ENCODE data around the gene ADAMTS2. TPM values are rescaled to one million over a fixed set of nuclear protein-coding genes. Genes with fewer than 3 reads are reported as not detected.

The ADAMTS2 gene
- total RNA-seq, 1 donor from 2014 or later, result not detected

GRCh38 chr5:179139936-179140235 is 205.4 kb downstream of the ADAMTS2 start:
- H3K4me1 Mint-ChIP-seq, result peaks cover 2% of the 10 kb centered on the region
- intact Hi-C loops (cut with micrococcal nuclease), result no loop called here
- CTCF ChIA-PET, result no interaction called here
- H3K9me3 Mint-ChIP-seq, result no peaks in the 10 kb centered on the region
- TF ChIP-seq CTCF (IDR thresholded peaks at IDR 0.05), result no peak
- no peak for ATAC-seq (ENCODE audit: low read depth)
- H3K4me3 Mint-ChIP-seq, result no peak overlapping the region
- H3K36me3 Mint-ChIP-seq (ENCODE audit: low read depth), result no peaks in the 10 kb centered on the region
- no peaks in the 10 kb centered on the region for H3K27me3 Mint-ChIP-seq
- H3K27ac Mint-ChIP-seq, result no peak overlapping the region
- POLR2A ChIA-PET, result no interaction called here
- no peak for DNase-seq

- Mint-ChIP-seq H3K4me1 (peaks cover 2% of the 10 kb centered on the region), H3K9me3 (no peaks in the 10 kb centered on the region), H3K27me3 (no peaks in the 10 kb centered on the region), H3K27ac (no peak overlapping the region), H3K36me3 (ENCODE audit: low read depth) (no peaks in the 10 kb centered on the region), H3K4me3 (no peak overlapping the region)
- ATAC-seq (ENCODE audit: low read depth), result no peak
- TF ChIP-seq CTCF (IDR thresholded peaks at IDR 0.05), result no peak
- CTCF ChIA-PET, result no interaction called here
- POLR2A ChIA-PET, result no interaction called here
- intact Hi-C loops (cut with micrococcal nuclease), result no loop called here
- no peak for DNase-seq
These were observed 205.9 kb downstream of the ADAMTS2 start for GRCh38 chr5:179139111-179139935.

GRCh38 chr5:179138568-179138925 is 206.7 kb downstream of the ADAMTS2 start:
- no peak for TF ChIP-seq CTCF (IDR thresholded peaks at IDR 0.05)
- intact Hi-C loops (cut with micrococcal nuclease), result no loop called here
- DNase-seq, result no peak
- ATAC-seq (ENCODE audit: low read depth), result no peak
- H3K27me3 Mint-ChIP-seq, result no peaks in the 10 kb centered on the region
- ChIA-PET POLR2A (no interaction called here), CTCF (no interaction called here)
- no peak overlapping the region for H3K4me3 Mint-ChIP-seq
- no peak overlapping the region for H3K27ac Mint-ChIP-seq
- peaks cover 2% of the 10 kb centered on the region for H3K4me1 Mint-ChIP-seq
- no peaks in the 10 kb centered on the region for H3K9me3 Mint-ChIP-seq
- no peaks in the 10 kb centered on the region for H3K36me3 Mint-ChIP-seq (ENCODE audit: low read depth)

GRCh38 chr5:179137643-179138567 is 207.4 kb downstream of the ADAMTS2 start:
- Mint-ChIP-seq H3K4me1 (peaks cover 2% of the 10 kb centered on the region), H3K4me3 (no peak overlapping the region), H3K27ac (no peak overlapping the region), H3K27me3 (no peaks in the 10 kb centered on the region), H3K9me3 (no peaks in the 10 kb centered on the region), H3K36me3 (ENCODE audit: low read depth) (no peaks in the 10 kb centered on the region)
- ChIA-PET CTCF (no interaction called here), POLR2A (no interaction called here)
- no peak for ATAC-seq (ENCODE audit: low read depth)
- TF ChIP-seq CTCF (IDR thresholded peaks at IDR 0.05), result no peak
- intact Hi-C loops (cut with micrococcal nuclease), result no loop called here
- DNase-seq, result no peak

- Mint-ChIP-seq H3K27me3 (no peaks in the 10 kb centered on the region), H3K4me3 (no peak overlapping the region), H3K36me3 (ENCODE audit: low read depth) (no peaks in the 10 kb centered on the region), H3K27ac (no peak overlapping the region), H3K9me3 (no peaks in the 10 kb centered on the region), H3K4me1 (no peaks in the 10 kb centered on the region)
- TF ChIP-seq CTCF (IDR thresholded peaks at IDR 0.05), result no peak
- ATAC-seq (ENCODE audit: low read depth), result no peak
- ChIA-PET POLR2A (no interaction called here), CTCF (no interaction called here)
- DNase-seq, result no peak
- intact Hi-C loops (cut with micrococcal nuclease), result no loop called here
These were observed 208.1 kb downstream of the ADAMTS2 start for GRCh38 chr5:179137016-179137642.

Data from activated B cell treated with CpG ODN at 0.5 μM for 24 hours (primary cell).